SK-N-SH treated with all-trans-retinoic acid at 6 μM for 48 hours (cell line): Measurements from ENCODE around the gene POLR3F.

Source experiments
- ARNTL ChIP-seq: fragments of 450-650 bp; formaldehyde crosslinking; IDR thresholded peaks from 2 replicates; pipeline ENCODE4 v1.5.0; 2020; ENCODE audit warnings: low read depth, mild to moderate bottlenecking, moderate library complexity, borderline replicate concordance
- BACH2 ChIP-seq: fragments of 250-450 bp; sonication (Bioruptor Pico); IDR thresholded peaks from 2 replicates; pipeline ENCODE4 v1.9.0; 2021; ENCODE audit warnings: mild to moderate bottlenecking, borderline replicate concordance
- CREB5 ChIP-seq: fragments of 250-450 bp; sonication (Bioruptor Pico); IDR thresholded peaks from 2 replicates; pipeline ENCODE4 v1.5.1; 2020; ENCODE audit warnings: low read depth, mild to moderate bottlenecking, moderate library complexity
- GLIS3 ChIP-seq: fragments of 250-450 bp; sonication (Bioruptor Pico); IDR thresholded peaks from 2 replicates; pipeline ENCODE4 v1.5.0; 2020; ENCODE audit warnings: mild to moderate bottlenecking, moderate library complexity
- ISL1 ChIP-seq: fragments of 250-450 bp; sonication (Bioruptor Pico); IDR thresholded peaks from 2 replicates; pipeline ENCODE4 v2.1.2; 2022; ENCODE audit warnings: mild to moderate bottlenecking, moderate library complexity
- PATZ1 ChIP-seq: fragments of 250-450 bp; sonication (Bioruptor Pico); IDR thresholded peaks from 2 replicates; pipeline ENCODE4 v1.8.0; 2020; ENCODE audit warnings: mild to moderate bottlenecking, moderate library complexity, borderline replicate concordance
- PPARA ChIP-seq: fragments of 250-450 bp; sonication (Bioruptor Pico); IDR thresholded peaks from 2 replicates; pipeline ENCODE4 v1.5.0; 2020; ENCODE audit warnings: mild to moderate bottlenecking, borderline replicate concordance
- TCF4 ChIP-seq: fragments of 250-450 bp; sonication (Bioruptor Pico); IDR thresholded peaks from 2 replicates; pipeline ENCODE4 v1.8.0; 2021; ENCODE audit warnings: mild to moderate bottlenecking, moderate library complexity, borderline replicate concordance
- TOX ChIP-seq: fragments of 250-450 bp; sonication (Bioruptor Pico); IDR thresholded peaks from 2 replicates; pipeline ENCODE4 v1.8.0; 2021; ENCODE audit warnings: mild to moderate bottlenecking, moderate library complexity, borderline replicate concordance
- TSHZ2 ChIP-seq: fragments of 250-450 bp; sonication (Bioruptor Pico); IDR thresholded peaks from 2 replicates; pipeline ENCODE4 v1.5.0; 2020; ENCODE audit warnings: mild to moderate bottlenecking, moderate library complexity
- ZC3H10 ChIP-seq: fragments of 250-450 bp; sonication (Bioruptor Pico); IDR thresholded peaks from 2 replicates; pipeline ENCODE4 v1.5.1; 2021; ENCODE audit warnings: mild to moderate bottlenecking, moderate library complexity
- ZFP3 ChIP-seq: fragments of 250-450 bp; sonication (Bioruptor Pico); IDR thresholded peaks from 2 replicates; pipeline ENCODE4 v1.5.0; 2020; ENCODE audit warnings: mild to moderate bottlenecking, moderate library complexity
- ZNF70 ChIP-seq: fragments of 450-650 bp; formaldehyde crosslinking; IDR thresholded peaks from 2 replicates; pipeline ENCODE4 v1.5.0; 2020; ENCODE audit warnings: mild to moderate bottlenecking, moderate library complexity

- TF ChIP-seq GLIS3 (CRISPR knock-in tag) (no peak), ARNTL (CRISPR knock-in tag) (no peak), PPARA (CRISPR knock-in tag) (no peak), ZC3H10 (CRISPR knock-in tag) (no peak), ZFP3 (CRISPR knock-in tag) (no peak), CREB5 (CRISPR knock-in tag) (no peak), TSHZ2 (CRISPR knock-in tag) (no peak), ISL1 (CRISPR knock-in tag) (no peak), TCF4 (CRISPR knock-in tag) (no peak), ZNF70 (CRISPR knock-in tag) (no peak), BACH2 (CRISPR knock-in tag) (no peak), PATZ1 (no peak), TOX (CRISPR knock-in tag) (no peak)
Observed at GRCh38 chr20:18523066-18523465, 55.9 kb downstream of the POLR3F start.
